GM12878 (cell line): Measurements from ENCODE around the gene PTPRN2. TPM values are rescaled to one million over a fixed set of nuclear protein-coding genes. Genes with fewer than 3 reads are reported as not detected.

Experiments used
- ATAC-seq: fragments of 200-7000 bp; cut with Tn5 transposase; 3 replicates; pipeline ENCODE4 v1.9.1; 2020; ENCODE audit warnings: mild to moderate bottlenecking, moderate library complexity
- BruUV-seq: library from RNA; stranded (reverse); fragments of 400-500 nt; replicated peaks from 2 replicates; lab custom pipeline; 2021; lab: Mats Ljungman, UMichigan
- CTCF ChIA-PET: fragments of 300-600 bp; sonication (Branson Sonifier 250); formaldehyde crosslinking; extraction: SDS; loops from one replicate; lab custom pipeline; 2021; ENCODE audit warnings: inconsistent platforms; lab: Yijun Ruan, JAX
- POLR2A ChIA-PET: fragments of 350-600 bp; formaldehyde crosslinking; extraction: SDS; loops from one replicate; lab custom pipeline; 2021; ENCODE audit warnings: inconsistent platforms; lab: Charles Lee
- RAD21 ChIA-PET: fragments of 300-600 bp; sonication (Branson Sonifier 250); formaldehyde crosslinking; loops from one replicate; lab custom pipeline; 2023; ENCODE audit warnings: antibody characterized with exemption; ENCODE audit not compliant: unreplicated experiment; lab: Charles Lee
- SMC1A ChIA-PET: fragments of 300-600 bp; sonication (Branson Sonifier 250); formaldehyde crosslinking; loops from one replicate; lab custom pipeline; 2023; ENCODE audit not compliant: unreplicated experiment, uncharacterized antibody; lab: Charles Lee
- DNase-seq: peaks from one replicate; pipeline ENCODE4 v3.0.0-alpha.2; 2011; ENCODE audit warnings: low read depth, low spot score
- FAIRE-seq: peaks from 3 replicates; lab custom pipeline; 2011; peaks lifted over from hg19 to GRCh38; lab: Jason Lieb, UNC
- H2AFZ ChIP-seq: 2 replicates; pipeline ENCODE4 v1.6.0; 2011; ENCODE audit warnings: low read depth, low read length, control low read depth; ENCODE audit not compliant: control insufficient read depth
- H3K27ac ChIP-seq: 2 replicates; pipeline ENCODE4 v1.5.1; 2011; ENCODE audit warnings: control low read depth; ENCODE audit not compliant: control insufficient read depth, insufficient read depth
- H3K27me3 ChIP-seq, 2 experiments: replicated peaks in 1 of 2; 2 replicates each; pipeline versions ENCODE4 v1.6.0 to v1.6.1; 2011; ENCODE audit warnings: low read length in 1 of 2; ENCODE audit not compliant: control insufficient read depth in 2 of 2, insufficient read depth in 2 of 2
- H3K36me3 ChIP-seq, 2 experiments: 2 replicates each; pipeline ENCODE4 v1.5.1; 2011; ENCODE audit warnings: low read length in 1 of 2; ENCODE audit not compliant: control insufficient read depth in 2 of 2, insufficient read depth in 2 of 2
- H3K4me1 ChIP-seq: 2 replicates; pipeline ENCODE4 v1.6.1; 2011; ENCODE audit warnings: mild to moderate bottlenecking, low read length, moderate library complexity, mixed read lengths; ENCODE audit not compliant: control insufficient read depth, insufficient read depth
- H3K4me2 ChIP-seq: 2 replicates; pipeline ENCODE4 v1.6.0; 2011; ENCODE audit warnings: control low read depth; ENCODE audit not compliant: control insufficient read depth, insufficient read depth
- H3K4me3 ChIP-seq: fragments of 200-600 bp; sonication (generic); 2 replicates; pipeline ENCODE4 v1.5.1; 2016
- H3K79me2 ChIP-seq: 2 replicates; pipeline ENCODE4 v1.6.0; 2011; ENCODE audit warnings: low read length; ENCODE audit not compliant: control insufficient read depth, insufficient read depth
- H3K9ac ChIP-seq: 2 replicates; pipeline ENCODE4 v1.8.0; 2011; ENCODE audit warnings: low read length, control low read depth, mixed read lengths; ENCODE audit not compliant: control insufficient read depth, insufficient read depth
- H3K9me3 ChIP-seq: replicated peaks from 3 replicates; pipeline ENCODE4 v1.5.1; 2011; ENCODE audit warnings: mild to moderate bottlenecking, low read length; ENCODE audit not compliant: control insufficient read depth, insufficient read depth
- H4K20me1 ChIP-seq: 2 replicates; pipeline ENCODE4 v1.6.0; 2011; ENCODE audit not compliant: control insufficient read depth, insufficient read depth
- E4F1 ChIP-seq: fragments of 450-650 bp; IDR thresholded peaks from 2 replicates; pipeline ENCODE4 v1.6.1; 2018; ENCODE audit warnings: borderline replicate concordance, mild to moderate bottlenecking; ENCODE audit not compliant: partially characterized antibody
- HSF1 ChIP-seq: fragments of 150-350 bp; IDR thresholded peaks from 2 replicates; pipeline ENCODE4 v1.6.1; 2014; ENCODE audit warnings: mild to moderate bottlenecking, low read depth, low read length
- IKZF1 ChIP-seq: fragments of 450-650 bp; conservative IDR thresholded peaks from 2 replicates; pipeline ENCODE4 v1.6.1; 2017; ENCODE audit warnings: antibody characterized with exemption, mild to moderate bottlenecking
- IKZF2 ChIP-seq, 2 experiments: fragments of 450-650 bp; IDR thresholded peaks; 2 replicates each; pipeline ENCODE4 v1.6.1; 2017; ENCODE audit warnings: mild to moderate bottlenecking in 2 of 2, moderate library complexity in 2 of 2
- IRF3 ChIP-seq: fragments of 450-650 bp; IDR thresholded peaks from 2 replicates; pipeline ENCODE4 v1.6.1; 2014; ENCODE audit warnings: mild to moderate bottlenecking
- IRF4 ChIP-seq: IDR thresholded peaks from 2 replicates; pipeline ENCODE4 v1.6.1; 2011; ENCODE audit warnings: low read depth, low read length
- JUND ChIP-seq: IDR thresholded peaks from 2 replicates; pipeline ENCODE4 v1.6.1; 2012; ENCODE audit warnings: low read depth, mild to moderate bottlenecking, low read length, improper control_type of control experiment, moderate library complexity
- MTA3 ChIP-seq: IDR thresholded peaks from 2 replicates; pipeline ENCODE4 v1.6.1; 2012; ENCODE audit warnings: low read length, inconsistent platforms, borderline replicate concordance
- NR2C2 ChIP-seq: IDR thresholded peaks from 2 replicates; pipeline ENCODE4 v1.6.1; 2011; ENCODE audit warnings: borderline replicate concordance, low read depth; ENCODE audit not compliant: control insufficient read depth, insufficient read length
- NRF1 ChIP-seq: conservative IDR thresholded peaks from 2 replicates; pipeline ENCODE4 v1.6.1; 2011; ENCODE audit warnings: mild to moderate bottlenecking, low read depth, low read length, improper control_type of control experiment
- SRF ChIP-seq, 2 experiments: IDR thresholded peaks; 2 replicates each; pipeline ENCODE4 v1.6.1; 2011; ENCODE audit warnings: low read depth in 2 of 2, low read length in 2 of 2, mild to moderate bottlenecking in 1 of 2, moderate library complexity in 1 of 2
- ZBTB33 ChIP-seq: fragments of 450-650 bp; IDR thresholded peaks from 2 replicates; pipeline ENCODE4 v1.6.1; 2017; ENCODE audit warnings: mild to moderate bottlenecking
- ZNF687 ChIP-seq: fragments of 450-650 bp; IDR thresholded peaks from 2 replicates; pipeline ENCODE4 v1.6.1; 2017; ENCODE audit warnings: mild to moderate bottlenecking, moderate library complexity
- ZZZ3 ChIP-seq: IDR thresholded peaks from 2 replicates; pipeline ENCODE4 v1.6.1; 2011; ENCODE audit warnings: low read depth; ENCODE audit not compliant: control insufficient read depth, insufficient read length
- WGBS: methylation state at CpG from one replicate; pipeline ENCODE4 v1.1.6; 2016; ENCODE audit warnings: low lambda C conversion rate; ENCODE audit not compliant: insufficient replicate concordance, insufficient coverage; ENCODE audit errors: missing lambda C conversion rate; 5-methylcytosine and 5-hydroxymethylcytosine counted together
- in situ Hi-C: fragments of 300-500 bp; cut with MboI; formaldehyde crosslinking; loops from 9 replicates; pipeline ENCODE4 v1.14.3; 2018; ENCODE audit warnings: mixed read lengths
- intact Hi-C: fragments of 100-400 bp; cut with micrococcal nuclease; formaldehyde crosslinking; loops from one replicate; pipeline ENCODE4 v1.14.2; 2022; ENCODE audit not compliant: unreplicated experiment
- polyA plus RNA-seq, 11 experiments: library from polyadenylated mRNA; depleted of rRNA in 4 of 11; unstranded in 6 of 11; stranded (reverse) in 5 of 11; fragments of >200 nt; fragmentation: Nextera tagmentation in 4 of 11; fragmentation: Illumina TruSeq in 1 of 11; extraction: Ambion mirVana in 4 of 11; extraction: Trizol in 1 of 11; gene quantifications; 1 replicate in 1 of 11; 2 replicates in 10 of 11; pipeline versions ENCODE4 v1.2.1 to v1.2.3, GENCODE V29; 2011 to 2016; ENCODE audit warnings: inconsistent platforms in 2 of 11, missing spikeins in 2 of 11, low read depth in 1 of 11
- total RNA-seq, 4 experiments: library from RNA; depleted of rRNA in 3 of 4; stranded (reverse); fragments of >200 nt in 3 of 4; fragmentation: Illumina TruSeq in 1 of 4; extraction: Trizol in 1 of 4; gene quantifications; 2 replicates each; pipeline versions ENCODE4 v1.2.1 to v1.2.3, GENCODE V29; 2013 to 2021

PTPRN2 gene
- total and polyA plus RNA-seq, 10 of the 15 experiments (the other 5 are each of a cell fraction or from before 2014, with no cell fraction given), result 5.4 TPM; not detected in 9

- POLR2A ChIA-PET, result no interaction called here
- H3K4me2 ChIP-seq, result no peak overlapping the region
- intact Hi-C loops, result no loop called here
- H3K27ac ChIP-seq, result no peak overlapping the region
- H3K9ac ChIP-seq, result no peak overlapping the region
- RAD21 ChIA-PET, result no interaction called here
- H3K4me1 ChIP-seq, result no peaks in the 10 kb centered on the region
- SMC1A ChIA-PET, result no interaction called here
- in situ Hi-C loops, result no loop called here
- no peaks in the 10 kb centered on the region for H4K20me1 ChIP-seq
- no peaks in the 10 kb centered on the region for H3K36me3 ChIP-seq
- no peaks in the 10 kb centered on the region for H3K27me3 ChIP-seq
- H3K4me3 ChIP-seq, result no peak overlapping the region
- H3K9me3 ChIP-seq, result no peaks in the 10 kb centered on the region; the same call in 2 of the 3 replicates
- 47% methylated on average over 11 of the region's 11 CpGs for WGBS
- DNase-seq, result no peak
- FAIRE-seq, result no peak
- CTCF ChIA-PET, result no interaction called here
- no peak overlapping the region for H2AFZ ChIP-seq
- no TSS peak for BruUV-seq
- ATAC-seq, result no peak
- H3K79me2 ChIP-seq, result no peaks in the 10 kb centered on the region
- no peak for TF ChIP-seq ZBTB33
- TF ChIP-seq SRF (IDR thresholded peaks at IDR 0.05; ENCODE audit: low read depth in 2 of 2, low read length in 2 of 2), result no peak
- no peak for TF ChIP-seq IRF4
- TF ChIP-seq ZZZ3, result no peak
- no peak for TF ChIP-seq MTA3
- TF ChIP-seq JUND, result no peak
- TF ChIP-seq ZNF687, result no peak
- no peak for TF ChIP-seq NRF1
- TF ChIP-seq IKZF1, result no peak
- TF ChIP-seq IKZF2 (IDR thresholded peaks at IDR 0.05), result no peak
- TF ChIP-seq HSF1, result no peak
- no peak for TF ChIP-seq NR2C2
- no peak for TF ChIP-seq IRF3
- TF ChIP-seq E4F1, result no peak
Measured at GRCh38 chr7:157538321-157538720, 1049.3 kb downstream of the PTPRN2 start.
